ENCODE data around the gene TYW3. TPM values are rescaled to one million over a fixed set of nuclear protein-coding genes. Genes with fewer than 3 reads are reported as not detected.

The TYW3 gene
- total RNA-seq, 4 donors from 2014 or later: 9.3 to 16.5 (median 12.6) TPM

- TF ChIP-seq CTCF (IDR thresholded peaks at IDR 0.05; ENCODE audit: low read depth): no peak
Observed at GRCh38 chr1:74715236-74715502, 17.8 kb upstream of the TYW3 start.

DNA sequence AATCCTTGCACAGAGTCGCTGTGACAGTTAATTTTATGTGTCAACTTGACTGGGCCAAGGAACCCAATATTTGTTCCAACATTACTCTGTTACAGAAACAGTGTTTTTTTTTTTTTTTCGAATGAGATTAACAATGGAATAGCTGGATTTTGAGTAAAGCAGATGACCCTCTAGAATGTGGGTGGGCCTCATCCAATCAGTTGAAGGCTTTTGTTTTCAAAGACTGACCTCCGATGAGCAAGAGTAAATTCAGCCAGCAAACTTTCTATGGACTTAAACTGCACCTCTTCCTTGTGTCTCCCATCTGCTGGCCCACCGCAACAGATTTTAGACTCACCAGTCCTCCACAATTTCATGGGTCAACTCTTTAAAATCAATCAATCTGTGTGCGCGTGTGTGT is 17.1 kb upstream of the TYW3 start:
- no peak for TF ChIP-seq CTCF (IDR thresholded peaks at IDR 0.05; ENCODE audit: low read depth)

DNA sequence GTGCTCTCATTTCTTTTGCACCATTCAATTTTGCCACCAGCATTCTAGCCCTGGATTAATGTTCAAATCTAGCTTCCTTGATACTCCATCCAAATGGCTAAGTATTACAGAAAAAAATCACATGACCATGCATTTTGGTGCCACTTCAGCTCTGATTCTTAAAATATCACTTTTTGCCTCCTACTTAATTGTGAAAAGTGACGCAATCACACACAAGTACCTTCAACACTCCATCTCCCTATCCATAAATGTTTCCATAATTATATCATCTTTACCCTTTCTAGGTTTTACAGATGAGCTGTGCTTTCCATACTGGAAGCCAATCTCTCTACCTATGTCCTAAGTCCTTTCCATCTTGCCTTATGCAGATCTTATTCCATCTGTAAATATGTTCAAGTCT is 16.1 kb upstream of the TYW3 start:
- no peak for TF ChIP-seq CTCF (IDR thresholded peaks at IDR 0.05; ENCODE audit: low read depth)

DNA sequence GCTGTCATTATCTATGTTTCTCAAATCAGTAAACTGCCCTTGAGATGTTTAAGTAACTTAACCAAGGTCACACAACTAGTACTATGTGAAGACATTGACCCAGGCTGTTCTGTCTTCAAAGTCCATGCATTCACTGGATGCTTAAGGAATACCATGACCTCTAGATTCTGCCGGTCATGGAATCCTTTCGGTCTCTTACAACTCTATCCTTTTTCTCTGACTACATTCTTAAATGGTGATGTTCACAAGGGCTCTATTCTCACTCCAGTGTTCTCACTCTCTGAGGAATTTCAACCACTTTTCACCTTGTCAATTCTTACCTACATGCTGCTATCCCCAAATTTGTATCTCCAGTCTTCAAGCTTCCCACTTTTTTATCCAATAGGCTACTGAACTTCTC is 15.3 kb upstream of the TYW3 start:
- no peak for TF ChIP-seq CTCF (IDR thresholded peaks at IDR 0.05; ENCODE audit: low read depth)

GRCh38 chr1:74726063-74726462 is 6.9 kb upstream of the TYW3 start:
- TF ChIP-seq CTCF (IDR thresholded peaks at IDR 0.05; ENCODE audit: low read depth): no peak

GRCh38 chr1:74728736-74729135 is 4.2 kb upstream of the TYW3 start:
- TF ChIP-seq CTCF (IDR thresholded peaks at IDR 0.05; ENCODE audit: low read depth): no peak

- no peak for TF ChIP-seq CTCF (IDR thresholded peaks at IDR 0.05; ENCODE audit: low read depth)
Observed at GRCh38 chr1:74729741-74730478, 3.0 kb upstream of the TYW3 start.

Measured in subcutaneous adipose tissue (tissue), 4 donors.